CD4-positive, alpha-beta T cell treated with Interleukin-1 beta for 1 hour (primary cell): Measurements from ENCODE around the gene TMBIM6.

Source experiments
- DNase-seq, 2 donors: peaks; one replicate each; pipeline ENCODE4 v3.0.0-alpha.2; 2020 to 2022

TMBIM6 gene

GRCh38 chr12:49798934-49799333, 57.6 kb downstream of the TMBIM6 start:
- DNase-seq: no peak

DNA sequence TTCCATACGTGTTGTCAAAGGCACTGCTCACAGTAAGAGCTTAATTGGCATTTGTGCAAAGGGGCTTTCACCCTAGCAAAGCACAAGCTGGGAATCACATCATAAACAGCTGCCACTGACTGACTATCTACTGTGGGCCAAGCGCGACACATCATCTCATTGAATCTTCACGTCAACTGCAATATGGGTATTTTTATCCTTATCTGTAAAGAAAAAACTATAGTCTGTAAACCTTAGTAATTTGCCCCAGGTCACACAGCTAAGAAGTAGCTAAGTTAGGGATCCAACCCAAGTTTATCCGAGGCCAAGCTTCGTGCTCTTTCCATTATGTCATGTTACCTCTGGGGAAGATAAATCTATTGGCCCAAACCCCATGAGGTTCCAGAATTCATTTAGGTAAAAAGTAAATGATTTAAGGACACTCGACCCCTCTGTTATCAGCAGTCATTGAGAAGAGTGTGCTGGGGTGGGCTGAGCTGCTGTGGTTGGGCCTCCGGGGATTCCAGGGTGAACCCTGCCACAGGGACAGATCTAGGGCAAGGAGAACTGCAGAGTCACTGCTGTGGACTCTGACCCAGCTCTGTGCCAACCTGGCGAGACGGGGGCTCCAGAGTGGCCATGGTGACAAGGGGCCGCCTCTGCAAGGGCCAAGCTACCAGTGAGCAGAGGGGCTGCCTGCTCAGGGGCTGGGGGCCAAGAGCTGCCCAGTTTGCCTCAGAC, 59.2 kb downstream of the TMBIM6 start:
- no peak for DNase-seq

- DNase-seq: no peak
Measured at GRCh38 chr12:49801141-49802063, 60.0 kb downstream of the TMBIM6 start.

- no peak for DNase-seq
Measured at GRCh38 chr12:49803693-49804450, 62.5 kb downstream of the TMBIM6 start.

DNA sequence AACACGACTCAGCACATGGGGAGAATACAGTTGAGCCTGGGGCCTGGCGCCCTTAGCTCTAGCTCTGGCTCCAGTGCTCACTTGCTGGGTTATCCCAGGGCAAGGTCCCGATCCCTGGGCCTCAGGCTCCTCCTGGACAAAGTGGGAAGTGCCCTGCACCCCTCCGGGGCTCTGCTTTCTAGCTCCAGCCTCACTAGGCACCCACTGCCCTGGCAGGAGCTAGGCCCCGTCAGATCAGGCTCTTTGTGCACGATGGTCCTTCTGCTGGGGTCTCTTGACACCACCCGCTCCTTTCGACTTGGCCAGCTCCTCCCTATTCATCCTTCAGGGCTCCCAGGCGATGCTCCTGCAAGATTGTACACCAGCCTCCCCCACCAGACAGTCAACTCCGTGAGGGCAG, 63.5 kb downstream of the TMBIM6 start:
- DNase-seq: no peak

- no peak for DNase-seq
Measured at GRCh38 chr12:49805409-49805808, 64.1 kb downstream of the TMBIM6 start.

- no peak for DNase-seq
Measured at GRCh38 chr12:49806321-49806813, 65.0 kb downstream of the TMBIM6 start.

DNA sequence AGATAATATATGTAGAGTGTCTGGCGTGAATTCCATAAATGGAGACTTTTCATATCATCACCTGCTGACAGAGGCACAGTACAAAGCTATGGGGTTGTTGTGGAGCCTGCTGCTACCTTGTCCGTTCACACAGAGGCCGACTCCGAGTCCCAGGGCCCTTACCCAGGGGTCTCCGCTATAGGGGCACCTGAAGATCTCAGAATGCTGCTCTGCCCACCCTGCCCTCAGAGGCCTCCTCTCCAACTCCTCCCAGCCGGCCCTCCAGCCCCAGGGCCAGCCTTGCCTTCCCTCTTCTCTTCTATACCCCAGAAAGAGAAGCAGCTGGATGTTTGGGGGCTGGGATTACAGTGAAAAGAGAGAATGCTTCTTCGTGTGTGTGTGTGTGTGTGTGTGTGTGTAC, 65.5 kb downstream of the TMBIM6 start:
- DNase-seq: no peak

GRCh38 chr12:49807991-49808580, 66.7 kb downstream of the TMBIM6 start:
- no peak for DNase-seq

DNA sequence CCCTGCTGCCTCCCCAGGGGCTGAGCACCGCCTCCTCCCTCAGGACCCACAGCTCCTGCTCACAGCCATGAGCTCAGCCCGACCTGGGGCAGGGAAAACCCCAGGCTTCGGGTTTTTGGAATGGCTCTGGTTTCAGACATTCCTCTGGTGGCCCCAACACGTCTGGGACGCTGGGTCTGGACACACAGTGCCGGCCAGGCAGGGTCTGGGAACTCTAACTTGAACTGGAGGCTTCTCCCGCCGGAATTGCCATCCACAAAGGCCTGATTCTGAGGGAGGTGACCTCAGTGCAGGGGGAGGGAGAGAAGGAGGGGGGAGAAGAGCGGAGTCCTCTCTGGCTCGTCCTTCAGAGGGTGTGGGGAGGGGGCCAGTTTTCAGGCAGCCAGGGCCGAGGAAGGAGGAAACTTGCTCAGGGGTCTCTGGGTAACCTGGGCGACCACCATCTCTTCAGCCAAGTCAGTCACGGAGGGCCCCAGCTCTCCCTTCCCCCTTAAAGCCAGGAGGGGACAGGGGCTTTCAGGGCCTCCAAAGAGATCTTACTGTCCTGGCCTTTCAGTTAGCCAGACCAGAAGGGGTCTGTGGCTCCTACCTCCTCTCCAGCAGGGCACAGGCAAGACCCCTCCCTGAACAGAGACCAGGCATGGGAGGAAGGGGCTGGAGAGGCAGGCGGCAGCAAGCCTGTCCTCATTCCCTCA, 67.5 kb downstream of the TMBIM6 start:
- DNase-seq: no peak

DNA sequence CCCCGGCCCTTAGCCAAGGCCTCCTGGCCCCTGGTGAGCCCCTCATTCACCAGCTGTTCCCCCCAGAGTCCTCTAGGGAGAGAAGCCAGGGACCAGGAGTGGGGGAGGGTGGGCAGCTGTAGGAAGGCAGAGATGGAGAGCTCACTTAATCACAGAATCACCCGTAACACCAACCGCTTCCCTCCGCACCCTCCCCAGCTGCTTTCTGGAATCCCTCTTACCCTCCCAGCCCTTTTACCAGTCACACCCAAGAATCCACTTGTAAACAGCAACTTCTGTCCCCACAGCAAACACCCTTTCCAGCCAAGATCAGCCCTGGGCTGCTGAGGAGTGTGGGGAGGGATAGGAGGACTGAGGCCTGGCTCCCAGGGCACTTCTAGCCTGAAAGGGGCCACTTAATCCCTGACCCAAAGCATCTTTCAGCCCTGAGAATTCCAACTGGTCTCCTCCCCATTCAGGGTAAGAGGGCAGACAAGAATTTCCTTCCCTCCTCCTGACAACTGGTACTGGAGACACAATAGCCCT, 68.1 kb downstream of the TMBIM6 start:
- DNase-seq: no peak

- DNase-seq: no peak
Measured at GRCh38 chr12:49809906-49810389, 68.6 kb downstream of the TMBIM6 start.

- DNase-seq: no peak
Measured at GRCh38 chr12:49811136-49811535, 69.8 kb downstream of the TMBIM6 start.

- DNase-seq: no peak
Measured at GRCh38 chr12:49811961-49812401, 70.6 kb downstream of the TMBIM6 start.

GRCh38 chr12:49813131-49813530, 71.8 kb downstream of the TMBIM6 start:
- DNase-seq: no peak
